RWPE2 (cell line): Measurements from ENCODE around the gene SLAMF6.
"Not testable (repeated sequence)": the region's sequence is repeated elsewhere in the genome, so short reads cannot be mapped to it uniquely, and the experiment has no call there.

Experiments used
- ATAC-seq: fragments of 200-7000 bp; cut with Tn5 transposase; 3 replicates; pipeline ENCODE4 v1.9.1; 2021; ENCODE audit warnings: low read depth
- DNase-seq: peaks from one replicate; pipeline ENCODE4 v3.0.0-alpha.2; 2020; ENCODE audit warnings: low spot score
- H3K27ac ChIP-seq: fragments of 450-650 bp; 2 replicates; pipeline ENCODE4 v1.5.1; 2017; ENCODE audit warnings: mild to moderate bottlenecking; ENCODE audit not compliant: poor library complexity, severe bottlenecking
- H3K27me3 ChIP-seq: fragments of 250-450 bp; sonication (Bioruptor Pico); 2 replicates; pipeline ENCODE4 v1.5.1; 2021; ENCODE audit warnings: mild to moderate bottlenecking, moderate library complexity; ENCODE audit not compliant: insufficient read depth, poor library complexity, severe bottlenecking
- H3K36me3 ChIP-seq: fragments of 250-450 bp; sonication (Bioruptor Pico); 2 replicates; pipeline ENCODE4 v1.5.1; 2020; ENCODE audit warnings: low read depth, mild to moderate bottlenecking, moderate library complexity
- H3K4me1 ChIP-seq: fragments of 250-450 bp; sonication (Bioruptor Pico); 2 replicates; pipeline ENCODE4 v1.5.1; 2021; ENCODE audit warnings: mild to moderate bottlenecking, moderate library complexity; ENCODE audit not compliant: insufficient read depth, poor library complexity, severe bottlenecking
- H3K4me3 ChIP-seq: fragments of 250-450 bp; sonication (Bioruptor Pico); 2 replicates; pipeline ENCODE4 v1.5.1; 2021; ENCODE audit warnings: mild to moderate bottlenecking, moderate library complexity; ENCODE audit not compliant: severe bottlenecking
- H3K9me3 ChIP-seq: fragments of 250-450 bp; sonication (Bioruptor Pico); 2 replicates; pipeline ENCODE4 v1.5.1; 2021; ENCODE audit warnings: mild to moderate bottlenecking, moderate library complexity; ENCODE audit not compliant: severe bottlenecking
- TF ChIP-seq, protein P1 (sequence below): fragments of 450-650 bp; IDR thresholded peaks from one replicate; pipeline ENCODE4 v1.5.1; 2017; ENCODE audit warnings: mild to moderate bottlenecking, moderate library complexity; ENCODE audit not compliant: poor library complexity, severe bottlenecking

SLAMF6 gene

DNA sequence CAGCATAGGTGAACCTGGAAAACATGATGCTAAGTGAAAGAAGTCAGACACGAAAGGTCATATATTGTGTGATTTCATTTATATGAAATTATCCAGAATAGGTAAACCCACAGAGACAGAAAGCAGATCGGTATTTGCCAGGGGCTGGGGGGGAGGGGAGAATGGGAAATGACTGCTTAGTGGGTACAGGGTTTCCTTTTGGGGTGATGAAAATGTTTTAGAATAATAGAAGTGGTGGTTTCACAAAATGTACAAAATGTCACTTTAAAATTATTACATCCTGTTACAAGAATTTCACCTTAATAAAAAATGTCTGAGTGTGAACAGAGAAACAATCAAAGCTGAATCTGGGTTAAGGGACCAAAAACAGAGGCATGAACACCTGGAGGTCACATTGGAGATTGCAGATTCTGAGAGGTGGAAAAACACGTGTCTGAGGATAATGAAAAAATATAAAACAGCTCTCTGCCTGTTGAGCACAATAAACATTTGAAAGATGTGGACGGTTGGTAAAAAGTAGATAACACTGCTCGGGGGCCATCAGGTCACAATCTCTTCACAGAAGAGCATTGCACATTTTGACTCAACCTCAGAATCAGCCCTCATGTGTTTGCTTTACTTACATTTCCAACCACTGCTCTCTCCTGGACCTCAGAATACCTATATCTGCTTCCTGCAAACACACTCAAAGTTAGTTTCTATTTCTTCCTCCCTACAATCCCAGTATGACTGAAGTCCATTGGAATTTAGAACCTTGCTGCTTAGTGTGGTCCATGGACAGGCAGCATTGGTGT, 3.2 kb downstream of the SLAMF6 start:
- TF ChIP-seq, protein P1, sequence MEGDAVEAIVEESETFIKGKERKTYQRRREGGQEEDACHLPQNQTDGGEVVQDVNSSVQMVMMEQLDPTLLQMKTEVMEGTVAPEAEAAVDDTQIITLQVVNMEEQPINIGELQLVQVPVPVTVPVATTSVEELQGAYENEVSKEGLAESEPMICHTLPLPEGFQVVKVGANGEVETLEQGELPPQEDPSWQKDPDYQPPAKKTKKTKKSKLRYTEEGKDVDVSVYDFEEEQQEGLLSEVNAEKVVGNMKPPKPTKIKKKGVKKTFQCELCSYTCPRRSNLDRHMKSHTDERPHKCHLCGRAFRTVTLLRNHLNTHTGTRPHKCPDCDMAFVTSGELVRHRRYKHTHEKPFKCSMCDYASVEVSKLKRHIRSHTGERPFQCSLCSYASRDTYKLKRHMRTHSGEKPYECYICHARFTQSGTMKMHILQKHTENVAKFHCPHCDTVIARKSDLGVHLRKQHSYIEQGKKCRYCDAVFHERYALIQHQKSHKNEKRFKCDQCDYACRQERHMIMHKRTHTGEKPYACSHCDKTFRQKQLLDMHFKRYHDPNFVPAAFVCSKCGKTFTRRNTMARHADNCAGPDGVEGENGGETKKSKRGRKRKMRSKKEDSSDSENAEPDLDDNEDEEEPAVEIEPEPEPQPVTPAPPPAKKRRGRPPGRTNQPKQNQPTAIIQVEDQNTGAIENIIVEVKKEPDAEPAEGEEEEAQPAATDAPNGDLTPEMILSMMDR: no peak
- no peaks in the 10 kb centered on the region for H3K27me3 ChIP-seq
- no peak overlapping the region for H3K4me3 ChIP-seq
- peak overlapping the region; percentile 47 for H3K27ac ChIP-seq
- H3K36me3 ChIP-seq: no peaks in the 10 kb centered on the region
- DNase-seq: no peak
- peak; percentile 91 for ATAC-seq
- H3K4me1 ChIP-seq: peaks cover 15% of the 10 kb centered on the region
- no peaks in the 10 kb centered on the region for H3K9me3 ChIP-seq

DNA sequence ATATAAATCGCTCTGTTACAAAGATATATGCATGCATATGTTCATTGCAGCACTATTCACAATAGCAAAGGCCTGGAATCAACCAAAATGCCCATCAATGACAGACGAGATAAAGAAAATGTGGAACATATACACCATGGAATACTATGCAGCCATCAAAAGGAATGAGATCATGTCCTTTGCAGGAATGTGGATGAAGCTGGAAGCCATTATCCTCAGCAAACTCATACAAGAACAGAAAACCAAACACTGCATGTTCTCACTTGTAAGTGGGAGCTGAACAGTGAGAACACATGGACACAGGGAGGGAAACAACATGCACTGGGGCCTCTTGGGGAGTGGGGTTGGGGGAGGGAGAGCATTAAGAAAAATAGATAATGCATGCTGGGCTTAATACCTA, 5.5 kb downstream of the SLAMF6 start:
- not testable (repeated sequence) for H3K9me3 ChIP-seq, ATAC-seq, DNase-seq, H3K36me3 ChIP-seq, H3K4me3 ChIP-seq, H3K27ac ChIP-seq, H3K27me3 ChIP-seq
- peaks cover 15% of the 10 kb centered on the region for H3K4me1 ChIP-seq

DNA sequence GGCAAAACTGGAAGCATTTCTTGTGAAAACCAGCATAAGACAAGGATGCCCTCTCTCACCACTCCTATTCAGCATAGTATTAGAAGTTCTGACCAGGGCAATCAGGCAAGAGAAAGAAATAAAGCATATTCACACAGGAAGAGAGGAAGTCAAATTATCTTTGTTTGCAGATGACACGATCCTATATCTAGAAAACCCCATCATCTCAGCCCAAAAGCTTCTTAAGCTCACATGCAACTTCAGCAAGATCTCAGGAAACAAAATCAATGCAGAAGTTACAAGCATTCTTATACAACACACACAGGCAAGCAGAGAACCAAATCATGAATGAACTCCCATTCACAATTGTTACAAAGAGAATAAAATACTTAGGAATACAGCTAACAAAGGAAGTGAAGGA, 7.1 kb downstream of the SLAMF6 start:
- H3K27me3 ChIP-seq, H3K36me3 ChIP-seq, ATAC-seq, H3K9me3 ChIP-seq, H3K4me3 ChIP-seq, H3K27ac ChIP-seq, DNase-seq: not testable (repeated sequence)
- peaks cover 15% of the 10 kb centered on the region for H3K4me1 ChIP-seq

DNA sequence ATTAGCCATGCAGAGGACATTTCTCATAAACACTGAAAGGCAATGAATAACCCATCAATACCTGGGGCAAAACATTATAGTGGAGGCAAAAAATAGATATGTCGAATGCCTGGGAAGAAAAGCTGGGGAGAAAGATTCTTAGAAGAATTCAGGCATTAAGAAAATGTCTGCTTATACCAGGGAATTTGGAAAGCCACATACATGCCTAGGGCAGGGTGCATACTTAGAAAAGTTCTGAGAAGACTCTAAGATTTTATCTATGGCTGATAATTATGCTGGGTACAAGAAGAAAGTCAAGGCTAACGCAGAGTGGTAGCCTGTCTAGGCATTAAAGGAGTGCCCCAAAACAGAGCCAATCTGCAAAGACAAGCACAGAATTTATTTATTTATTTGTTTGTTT, 18.4 kb downstream of the SLAMF6 start:
- no peak for DNase-seq
- no peak overlapping the region for H3K27ac ChIP-seq
- H3K27me3 ChIP-seq: no peaks in the 10 kb centered on the region
- TF ChIP-seq, protein P1: no peak
- H3K4me3 ChIP-seq: no peak overlapping the region
- no peaks in the 10 kb centered on the region for H3K9me3 ChIP-seq
- no peaks in the 10 kb centered on the region for H3K4me1 ChIP-seq
- no peaks in the 10 kb centered on the region for H3K36me3 ChIP-seq
- no peak for ATAC-seq

DNA sequence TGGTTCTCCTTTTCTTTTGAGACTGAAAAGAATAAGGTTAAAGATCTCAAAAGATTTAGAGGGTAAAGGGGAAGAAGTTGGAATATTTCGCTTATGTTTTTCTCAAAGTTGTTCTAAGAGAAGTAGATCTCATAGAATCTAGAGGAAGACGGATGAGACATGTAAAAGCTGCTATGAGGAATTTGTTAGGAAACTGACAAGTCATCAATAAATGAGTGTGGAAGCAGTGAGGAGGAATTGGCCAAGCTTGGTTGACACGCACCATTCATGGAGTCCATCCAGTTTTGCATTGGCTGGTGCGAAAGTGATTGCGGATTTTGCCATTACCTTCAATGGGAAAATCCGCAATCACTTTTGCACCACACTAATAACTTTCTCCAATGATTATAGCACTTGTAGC, 20.0 kb downstream of the SLAMF6 start:
- H3K4me1 ChIP-seq: no peaks in the 10 kb centered on the region
- no peak overlapping the region for H3K4me3 ChIP-seq
- H3K27ac ChIP-seq: no peak overlapping the region
- H3K27me3 ChIP-seq: no peaks in the 10 kb centered on the region
- no peaks in the 10 kb centered on the region for H3K9me3 ChIP-seq
- DNase-seq (no peak), ATAC-seq (no peak)
- no peaks in the 10 kb centered on the region for H3K36me3 ChIP-seq
- TF ChIP-seq, protein P1: no peak

DNA sequence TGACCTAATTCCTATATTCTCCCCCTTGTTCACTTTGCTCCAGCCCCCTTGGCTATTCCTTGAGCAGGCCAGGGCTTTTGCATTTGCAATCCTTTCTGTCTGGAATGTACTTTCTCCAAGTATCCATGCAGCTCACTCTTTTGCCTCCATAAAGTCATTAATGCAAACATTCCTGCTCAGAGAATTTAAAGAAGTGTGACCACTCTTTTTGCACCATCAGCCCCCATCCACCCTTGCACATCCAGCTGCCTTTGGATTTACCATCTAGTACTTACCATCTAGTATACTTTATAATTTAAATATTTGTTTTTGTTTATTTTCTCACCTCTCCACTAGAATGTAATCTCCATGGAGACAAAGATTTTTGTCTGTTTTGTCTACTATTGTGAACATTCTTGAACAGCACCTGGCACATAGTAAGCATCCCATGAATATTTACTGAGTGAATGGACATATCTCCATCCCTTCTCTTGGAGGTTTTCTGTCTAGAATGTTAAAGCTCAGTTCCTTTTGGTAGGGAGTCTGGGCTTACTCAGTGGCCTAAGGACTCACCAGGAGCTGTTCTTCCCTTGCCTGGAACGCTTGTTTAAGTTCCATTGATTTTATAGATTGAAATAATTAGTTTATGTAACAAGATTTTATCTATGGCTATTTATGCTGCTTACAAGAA, 22.6 kb downstream of the SLAMF6 start:
- H3K4me3 ChIP-seq: no peak overlapping the region
- TF ChIP-seq, protein P1: no peak
- H3K9me3 ChIP-seq: no peaks in the 10 kb centered on the region
- no peak for DNase-seq
- no peaks in the 10 kb centered on the region for H3K36me3 ChIP-seq
- H3K27ac ChIP-seq: no peak overlapping the region
- no peak for ATAC-seq
- H3K27me3 ChIP-seq: no peaks in the 10 kb centered on the region
- H3K4me1 ChIP-seq: no peaks in the 10 kb centered on the region
